GM12801 (cell line): ENCODE measurements around the gene THG1L.

Experiments used
- TF ChIP-seq, protein P1 (sequence below): IDR thresholded peaks from one replicate; pipeline ENCODE4 v1.5.1; 2011; ENCODE audit warnings: control low read depth; ENCODE audit not compliant: insufficient read length; ENCODE audit errors: extremely low read depth

Gene THG1L

DNA sequence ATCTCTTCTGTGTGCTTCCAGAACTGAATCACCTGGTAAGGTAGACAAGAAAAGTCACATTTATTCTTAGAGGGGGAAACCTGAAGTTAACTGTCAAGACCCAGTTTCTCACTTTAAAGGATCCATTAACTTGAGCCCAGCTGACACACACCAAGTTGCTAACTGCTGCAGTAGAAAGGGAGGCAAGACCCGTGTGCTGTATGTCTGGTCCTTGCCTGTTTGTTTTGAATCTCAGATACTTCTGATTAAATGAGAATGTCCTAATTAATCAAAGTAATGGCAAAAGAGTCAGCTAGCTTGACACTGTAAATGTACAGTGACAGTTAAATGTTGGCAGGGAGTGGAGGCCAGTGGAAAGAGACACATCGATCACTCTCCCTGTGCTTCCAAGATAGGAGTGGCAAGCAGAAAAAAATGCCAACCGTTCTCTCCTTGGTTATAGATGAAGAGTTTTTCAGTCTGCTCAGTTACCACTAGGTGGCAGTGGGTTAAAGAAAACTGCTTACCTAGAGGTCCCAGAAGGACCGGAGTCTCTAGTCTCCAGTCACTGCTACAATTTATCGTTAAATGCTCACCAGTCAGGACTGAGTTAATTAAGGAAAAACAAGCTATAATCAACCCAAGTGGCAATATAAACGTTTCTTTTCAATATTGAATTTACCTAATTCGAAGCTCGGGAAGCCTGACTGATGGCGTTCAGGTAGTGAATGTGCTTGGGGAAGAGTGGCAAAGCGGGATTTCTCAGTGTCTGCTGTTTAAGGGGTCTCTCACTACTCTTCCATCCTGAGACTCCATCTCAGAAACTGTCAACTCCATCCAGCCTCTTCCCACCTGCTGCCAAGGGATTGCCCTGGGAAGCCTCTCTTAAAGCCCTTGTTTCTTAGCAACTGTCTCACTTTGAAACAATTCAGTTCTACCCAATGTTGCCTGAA is 30.7 kb downstream of the THG1L start:
- TF ChIP-seq, protein P1, sequence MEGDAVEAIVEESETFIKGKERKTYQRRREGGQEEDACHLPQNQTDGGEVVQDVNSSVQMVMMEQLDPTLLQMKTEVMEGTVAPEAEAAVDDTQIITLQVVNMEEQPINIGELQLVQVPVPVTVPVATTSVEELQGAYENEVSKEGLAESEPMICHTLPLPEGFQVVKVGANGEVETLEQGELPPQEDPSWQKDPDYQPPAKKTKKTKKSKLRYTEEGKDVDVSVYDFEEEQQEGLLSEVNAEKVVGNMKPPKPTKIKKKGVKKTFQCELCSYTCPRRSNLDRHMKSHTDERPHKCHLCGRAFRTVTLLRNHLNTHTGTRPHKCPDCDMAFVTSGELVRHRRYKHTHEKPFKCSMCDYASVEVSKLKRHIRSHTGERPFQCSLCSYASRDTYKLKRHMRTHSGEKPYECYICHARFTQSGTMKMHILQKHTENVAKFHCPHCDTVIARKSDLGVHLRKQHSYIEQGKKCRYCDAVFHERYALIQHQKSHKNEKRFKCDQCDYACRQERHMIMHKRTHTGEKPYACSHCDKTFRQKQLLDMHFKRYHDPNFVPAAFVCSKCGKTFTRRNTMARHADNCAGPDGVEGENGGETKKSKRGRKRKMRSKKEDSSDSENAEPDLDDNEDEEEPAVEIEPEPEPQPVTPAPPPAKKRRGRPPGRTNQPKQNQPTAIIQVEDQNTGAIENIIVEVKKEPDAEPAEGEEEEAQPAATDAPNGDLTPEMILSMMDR: no peak

DNA sequence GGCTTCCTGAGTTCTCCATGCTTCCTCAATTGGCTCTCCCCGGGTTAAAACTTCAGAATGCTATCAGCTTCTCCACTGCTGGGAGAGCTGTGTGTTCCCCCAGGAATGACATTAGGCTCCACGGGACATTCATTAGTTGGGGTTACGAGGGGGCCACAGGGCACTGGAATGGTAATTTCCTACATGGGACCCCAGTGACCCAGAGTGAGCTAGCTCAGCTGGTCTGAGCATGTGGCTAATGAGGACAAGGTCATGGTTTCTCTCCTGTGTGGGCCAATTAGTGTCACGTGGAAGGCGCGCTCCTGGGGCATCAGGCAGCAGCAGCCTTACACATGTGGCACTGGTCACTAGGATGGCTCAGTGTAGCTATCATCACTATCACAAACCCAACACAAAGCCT is 33.3 kb downstream of the THG1L start:
- TF ChIP-seq, protein P1: no peak

DNA sequence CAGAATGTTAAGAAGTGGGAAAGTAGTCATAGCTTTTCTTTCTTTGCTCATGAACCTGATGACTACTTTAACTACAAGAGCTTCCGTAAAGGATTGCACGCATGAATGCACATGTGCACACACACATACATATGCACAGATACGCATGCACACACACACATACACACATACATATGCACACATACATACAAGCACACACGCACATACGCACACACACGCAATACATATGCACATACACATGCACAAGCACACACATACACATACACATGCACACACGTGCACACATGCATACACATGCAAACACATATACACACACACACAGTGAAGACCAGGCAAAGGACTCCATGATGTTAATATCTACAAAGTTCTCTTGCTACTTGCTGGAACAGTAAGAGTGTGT is 35.2 kb downstream of the THG1L start:
- TF ChIP-seq, protein P1: no peak

DNA sequence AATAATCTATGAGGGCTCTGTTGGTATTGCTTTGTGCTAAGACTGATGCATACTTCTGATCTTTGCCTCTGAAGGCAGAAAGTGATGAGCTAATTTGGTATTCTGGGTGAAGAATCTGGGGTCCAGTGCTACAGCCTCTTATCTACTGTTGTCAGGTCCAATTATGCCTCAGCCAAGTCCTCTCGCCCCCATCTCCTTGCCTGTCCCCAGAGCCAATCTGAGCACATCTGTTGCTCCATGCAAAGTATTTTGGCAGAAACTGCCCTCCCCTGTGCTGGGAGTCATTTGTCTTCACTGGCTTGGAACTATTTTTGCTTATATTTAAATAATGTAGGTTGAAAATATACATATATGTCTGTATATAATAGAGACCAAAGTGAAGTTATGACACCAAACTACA is 35.7 kb downstream of the THG1L start:
- TF ChIP-seq, protein P1: no peak

DNA sequence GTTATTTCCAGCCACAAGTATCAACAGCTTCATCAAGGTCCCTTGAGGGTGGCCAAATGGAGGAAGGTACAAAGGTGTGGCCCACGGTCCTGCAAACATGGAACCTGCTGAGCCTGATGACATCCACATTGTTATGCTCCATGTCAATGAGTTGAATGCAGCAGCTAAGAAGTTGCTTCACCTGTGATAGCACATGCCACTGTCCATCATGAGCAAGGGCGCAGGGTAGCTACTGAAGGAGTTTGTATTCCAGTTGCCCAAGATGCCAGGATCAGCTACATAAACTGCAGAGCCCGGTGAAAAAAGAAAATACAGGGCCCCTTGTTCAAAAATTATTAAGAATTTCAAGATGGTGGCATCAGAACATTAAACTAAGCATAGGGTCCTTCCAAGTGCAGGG is 36.5 kb downstream of the THG1L start:
- TF ChIP-seq, protein P1: no peak

DNA sequence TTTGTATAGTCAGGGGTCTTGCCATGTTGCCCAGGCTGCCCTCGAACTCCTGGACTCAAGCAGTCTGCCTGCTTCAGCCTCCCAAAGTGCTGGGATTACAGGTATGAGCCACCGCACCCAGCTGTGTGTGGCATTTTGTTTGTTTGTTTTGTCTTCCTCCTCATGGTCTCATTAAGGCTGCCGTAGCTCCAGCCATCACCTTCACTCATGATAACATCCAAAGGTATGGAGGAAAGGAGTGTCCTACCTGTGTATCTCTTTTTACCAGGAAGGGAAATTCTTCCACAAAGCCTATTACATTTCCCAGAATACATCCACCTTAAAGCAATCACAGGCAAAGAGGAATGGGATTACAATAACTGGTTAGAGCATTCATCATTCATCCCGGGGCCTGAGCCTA is 39.4 kb downstream of the THG1L start:
- TF ChIP-seq, protein P1: no peak

DNA sequence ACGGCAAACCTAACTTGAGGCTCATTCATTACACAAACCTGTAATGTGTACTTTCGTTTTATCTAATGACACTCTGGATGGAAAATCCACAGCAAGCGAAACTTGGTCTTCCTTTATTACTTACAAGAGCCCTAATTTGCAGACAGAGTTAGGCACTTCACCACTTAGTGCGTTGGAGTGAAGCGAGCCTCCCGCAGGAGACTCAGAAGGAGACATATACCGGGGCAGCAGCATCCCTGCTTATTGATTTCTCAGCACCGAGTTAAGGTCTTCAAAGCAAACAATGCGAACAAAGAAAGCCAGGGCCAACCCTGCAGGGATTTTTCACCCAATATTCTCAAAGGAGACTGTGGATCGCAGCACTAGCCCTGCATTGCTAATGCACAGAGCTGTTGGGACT is 40.9 kb downstream of the THG1L start:
- TF ChIP-seq, protein P1: no peak
